ENCODE results near the gene RAET1E. TPM values are rescaled to one million over a fixed set of nuclear protein-coding genes. Genes with fewer than 3 reads are reported as not detected.
"Not testable (repeated sequence)": the region's sequence is repeated elsewhere in the genome, so short reads cannot be mapped to it uniquely, and the experiment has no call there.

The RAET1E gene
- total and polyA plus RNA-seq, 9 of the 15 experiments (the other 6 are each of a cell fraction or from before 2014, with no cell fraction given), result not detected

- ChIA-PET POLR2A (interaction anchor here (0.6 kb wide), 1 partner anchor 502 kb away, joined by 3 read pairs; no protein-coding TSS in a partner anchor), CTCF (ENCODE audit: low intra/inter-chr PET ratio) (interaction anchor here (0.5 to 2.9 kb wide), 5 partner anchors 86 to 898 kb away, joined by 4 to 23 read pairs (median 8); partner anchors contain the start of gene GINM1)
- H3K9me3 ChIP-seq (replicated peaks; ENCODE audit: control insufficient read depth, insufficient read depth, low read depth, low read length); H3K36me3 ChIP-seq (ENCODE audit: control insufficient read depth, insufficient read depth, low read length); H2AFZ ChIP-seq (ENCODE audit: low read depth, low read length); H3K4me2 ChIP-seq (ENCODE audit: insufficient read depth, low read length); FAIRE-seq; DNase-seq (ENCODE audit: extremely low read depth in 1 of 4, low spot score in 3 of 4); H3K4me3 ChIP-seq; H3K9ac ChIP-seq (ENCODE audit: insufficient read depth in 1 of 2, low read depth in 2 of 2, low read length in 2 of 2); H3K79me2 ChIP-seq (ENCODE audit: control insufficient read depth, insufficient read depth, low read length); H3K9me1 ChIP-seq (ENCODE audit: control insufficient read depth, insufficient read depth, low read length); BruUV-seq (replicated peaks); H3K27ac ChIP-seq (ENCODE audit: extremely low read depth, low read depth, low read length); H4K20me1 ChIP-seq (replicated peaks; ENCODE audit: control insufficient read depth, insufficient read depth, low read length); ATAC-seq: not testable (repeated sequence)
- in situ Hi-C loops (cut with MboI), result loop anchor here (10.0 kb wide), 1 partner anchor 202 kb away; no protein-coding TSS in a partner anchor
- Histone ChIP-seq H3K27me3 (ENCODE audit: control insufficient read depth in 2 of 2, insufficient read depth in 2 of 2, low read length in 2 of 2) (peaks cover 23 to 48% of the 10 kb centered on the region in 2 experiments), H3K4me1 (replicated peaks in 1 of 2; ENCODE audit: control insufficient read depth in 2 of 2, insufficient read depth in 2 of 2, low read length in 2 of 2) (peaks cover 0 to 26% of the 10 kb centered on the region in 2 experiments; a peak in 3 of 5 replicates)
- intact Hi-C loops (cut with micrococcal nuclease), result loop anchor here (5.0 kb wide), 3 partner anchors 205 to 900 kb away; partner anchors contain the start of gene GINM1
- WGBS (ENCODE audit: insufficient coverage, low coverage, missing lambda C conversion rate), result 8% methylated on average over 4 of the region's 4 CpGs
These were observed 29.1 kb upstream of the RAET1E start for GRCh38 chr6:149927025-149927424.

GRCh38 chr6:149925974-149926777, 28.3 kb upstream of the RAET1E start:
- Histone ChIP-seq H3K36me3 (ENCODE audit: control insufficient read depth, insufficient read depth, low read length) (no peaks in the 10 kb centered on the region), H3K27ac (ENCODE audit: extremely low read depth, low read depth, low read length) (no peak overlapping the region), H3K9me3 (replicated peaks; ENCODE audit: control insufficient read depth, insufficient read depth, low read depth, low read length) (no peaks in the 10 kb centered on the region), H3K9me1 (ENCODE audit: control insufficient read depth, insufficient read depth, low read length) (no peaks in the 10 kb centered on the region), H4K20me1 (replicated peaks; ENCODE audit: control insufficient read depth, insufficient read depth, low read length) (no peaks in the 10 kb centered on the region), H3K9ac (ENCODE audit: insufficient read depth in 1 of 2, low read depth in 2 of 2, low read length in 2 of 2) (peak overlapping the region; percentile 50 to 89; a peak in 3 of 4 replicates), H3K27me3 (ENCODE audit: control insufficient read depth in 2 of 2, insufficient read depth in 2 of 2, low read length in 2 of 2) (peaks cover 21 to 52% of the 10 kb centered on the region in 2 experiments), H3K4me1 (replicated peaks in 1 of 2; ENCODE audit: control insufficient read depth in 2 of 2, insufficient read depth in 2 of 2, low read length in 2 of 2) (peaks cover 0 to 26% of the 10 kb centered on the region in 2 experiments; a peak in 3 of 5 replicates), H3K4me2 (ENCODE audit: insufficient read depth, low read length) (peak overlapping the region; percentile 80), H3K79me2 (ENCODE audit: control insufficient read depth, insufficient read depth, low read length) (no peaks in the 10 kb centered on the region), H3K4me3 (peak overlapping the region; percentile 30), H2AFZ (ENCODE audit: low read depth, low read length) (peak overlapping the region; percentile 93)
- DNase-seq (ENCODE audit: extremely low read depth in 1 of 4, low spot score in 3 of 4) (peak; percentile 75 to 91 (median 82)), FAIRE-seq (peak; percentile 94), ATAC-seq (peak; percentile 97)
- ChIA-PET CTCF (ENCODE audit: low intra/inter-chr PET ratio) (interaction anchor here (0.5 to 2.9 kb wide), 11 partner anchors 13 to 897 kb away, joined by 3 to 23 read pairs (median 4); partner anchors contain the start of gene GINM1), POLR2A (interaction anchor here (0.6 to 1.0 kb wide), 2 partner anchors 15 to 501 kb away, joined by 3 read pairs; no protein-coding TSS in a partner anchor)
- intact Hi-C loops (cut with micrococcal nuclease) (loop anchor here (1.0 to 5.0 kb wide), 5 partner anchors 86 to 899 kb away; partner anchors contain the start of gene GINM1), in situ Hi-C loops (cut with MboI) (loop anchor here (10.0 kb wide), 1 partner anchor 201 kb away; no protein-coding TSS in a partner anchor)
- WGBS (ENCODE audit: insufficient coverage, low coverage, missing lambda C conversion rate), result 5% methylated on average over 31 of the region's 31 CpGs
- BruUV-seq (replicated peaks), result no TSS peak
- TF ChIP-seq MIER1 (IDR thresholded peaks at IDR 0.05; ENCODE audit: low read depth), result no peak
- TF ChIP-seq TOE1 (IDR thresholded peaks at IDR 0.05; ENCODE audit: borderline replicate concordance), result no peak
- 0 out of 2 replicates have a peak, but pooled peaks have one; percentile 57 for TF ChIP-seq TOE1 (CRISPR knock-in tag; IDR thresholded peaks at IDR 0.05; ENCODE audit: borderline replicate concordance, low read depth)
- TF ChIP-seq FOXJ3 (CRISPR knock-in tag; IDR thresholded peaks at IDR 0.05), result no peak
- peak; percentile 90 for TF ChIP-seq ARID2 (IDR thresholded peaks at IDR 0.05)
- TF ChIP-seq CBX1 (IDR thresholded peaks at IDR 0.05; ENCODE audit: low read depth), result 0 out of 2 replicates have a peak, but pooled peaks have one; percentile 12
- peak; percentile 82; the same call in 1 of the 2 replicates for TF ChIP-seq XRCC5 (IDR thresholded peaks at IDR 0.05; ENCODE audit: low read depth, low read length)
- TF ChIP-seq RBM39 (optimal IDR thresholded peaks at IDR 0.05; ENCODE audit: low read depth, low read length), result peak; percentile 59
- TF ChIP-seq ZNF41 (CRISPR knock-in tag; conservative IDR thresholded peaks at IDR 0.05), result 0 out of 2 replicates have a peak, but pooled peaks have one; percentile 33
- TF ChIP-seq ZKSCAN1 (IDR thresholded peaks at IDR 0.05; ENCODE audit: low read depth, low read length), result 0 out of 2 replicates have a peak, but pooled peaks have one; percentile 41
- no peak for TF ChIP-seq NR2C1 (IDR thresholded peaks at IDR 0.05)
- no peak for TF ChIP-seq NR2C1 (tag; IDR thresholded peaks at IDR 0.05)
- peak; percentile 28; the same call in 1 of the 2 replicates for TF ChIP-seq PHF8 (IDR thresholded peaks at IDR 0.05; ENCODE audit: borderline replicate concordance, low read length)
- peak; percentile 33 for TF ChIP-seq ZNF146 (CRISPR knock-in tag; IDR thresholded peaks at IDR 0.05; ENCODE audit: unreplicated experiment)

All from K562 (cell line).